Common myeloid progenitor, CD34-positive (primary cell): ENCODE results near the gene CSRP2.

Source experiments
- CTCF ChIA-PET: fragments of 350-600 bp; sonication (Branson Sonifier 250); formaldehyde crosslinking; loops from one replicate; lab custom pipeline; 2021; ENCODE audit warnings: antibody characterized with exemption; lab: Charles Lee
- POLR2A ChIA-PET: fragments of 350-600 bp; sonication (Branson Sonifier 250); formaldehyde crosslinking; loops from one replicate; lab custom pipeline; 2021; ENCODE audit warnings: antibody characterized with exemption; lab: Charles Lee
- DNase-seq, 3 donors: peaks; one replicate each; pipeline versions ENCODE4 v3.0.0 to v3.0.0-alpha.2; 2013
- H3K27ac ChIP-seq, 2 experiments: 1 replicate in 1 of 2; 2 replicates in 1 of 2; pipeline ENCODE4 v1.7.0; 2013; ENCODE audit warnings: inconsistent platforms in 2 of 2, low read length in 2 of 2, mild to moderate bottlenecking in 2 of 2, low read depth in 1 of 2, moderate library complexity in 1 of 2; ENCODE audit not compliant: severe bottlenecking in 2 of 2, insufficient read depth in 1 of 2, poor library complexity in 1 of 2
- H3K27me3 ChIP-seq, 5 experiments: replicated peaks in 2 of 5; 1 replicate in 3 of 5; 2 replicates in 2 of 5; pipeline versions ENCODE4 v1.6.1 to v1.7.0; 2013; ENCODE audit warnings: low read length in 4 of 5, mild to moderate bottlenecking in 2 of 5, moderate library complexity in 2 of 5, inconsistent platforms in 1 of 5; ENCODE audit not compliant: insufficient read depth in 5 of 5, control insufficient read depth in 4 of 5
- H3K36me3 ChIP-seq, 4 experiments: 1 replicate in 2 of 4; 2 replicates in 2 of 4; pipeline versions ENCODE4 v1.6.1 to v1.7.0; 2013; ENCODE audit warnings: low read length in 3 of 4, control low read depth in 1 of 4, mild to moderate bottlenecking in 1 of 4; ENCODE audit not compliant: control insufficient read depth in 4 of 4, insufficient read depth in 4 of 4
- H3K4me1 ChIP-seq, 4 experiments: 1 replicate in 3 of 4; 2 replicates in 1 of 4; pipeline versions ENCODE4 v1.6.1 to v1.7.1; 2013; ENCODE audit warnings: low read length in 3 of 4, mild to moderate bottlenecking in 3 of 4, control low read depth in 1 of 4, inconsistent platforms in 1 of 4, moderate library complexity in 1 of 4; ENCODE audit not compliant: control insufficient read depth in 4 of 4, insufficient read depth in 4 of 4; ENCODE audit errors: control extremely low read depth in 1 of 4
- H3K4me3 ChIP-seq, 7 experiments: 1 replicate in 4 of 7; 2 replicates in 3 of 7; pipeline versions ENCODE4 v1.5.1 to v1.7.0; 2013; ENCODE audit warnings: mild to moderate bottlenecking in 7 of 7, low read length in 6 of 7, moderate library complexity in 6 of 7, inconsistent platforms in 2 of 7, low read depth in 2 of 7, control low read depth in 1 of 7; ENCODE audit not compliant: insufficient read depth in 4 of 7, control insufficient read depth in 1 of 7; ENCODE audit errors: extremely low read depth in 1 of 7
- H3K9me3 ChIP-seq, 5 experiments: 1 replicate in 4 of 5; 2 replicates in 1 of 5; pipeline versions ENCODE4 v1.6.1 to v1.7.1; 2013; ENCODE audit warnings: low read length in 4 of 5, mild to moderate bottlenecking in 2 of 5, inconsistent platforms in 1 of 5, low read depth in 1 of 5, moderate library complexity in 1 of 5; ENCODE audit not compliant: control insufficient read depth in 4 of 5, insufficient read depth in 2 of 5; ENCODE audit errors: control extremely low read depth in 1 of 5
- WGBS: methylation state at CpG from one replicate; pipeline ENCODE4 v1.1.5; 2013; ENCODE audit not compliant: insufficient coverage; 5-methylcytosine and 5-hydroxymethylcytosine counted together

The CSRP2 gene

DNA sequence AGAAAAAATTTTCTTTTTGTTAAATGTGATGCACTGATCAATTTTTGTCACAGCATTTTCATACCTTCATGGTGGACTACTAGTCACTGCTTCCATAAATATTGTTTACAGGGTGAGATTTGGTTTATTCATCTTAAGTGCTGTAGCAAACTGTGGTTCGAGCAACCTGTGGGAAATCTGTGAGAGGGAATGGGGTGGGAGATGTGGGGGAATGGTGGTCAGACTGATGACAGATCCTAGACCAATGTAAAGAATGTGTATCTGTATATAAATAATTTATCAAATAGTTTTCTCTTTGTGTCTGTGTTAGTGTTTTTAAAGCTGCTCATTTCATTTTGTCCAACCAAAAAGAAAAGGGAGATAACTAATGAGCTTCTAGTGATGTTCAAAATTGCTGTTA lies 26.7 kb downstream of the CSRP2 start:
- POLR2A ChIA-PET, result interaction anchor here (0.6 kb wide), 1 partner anchor 23 kb away, joined by 3 read pairs; no protein-coding TSS in a partner anchor
- no peak overlapping the region for H3K4me3 ChIP-seq
- no peak overlapping the region for H3K27ac ChIP-seq
- no peak for DNase-seq
- CTCF ChIA-PET, result interaction anchor here (0.8 kb wide), 1 partner anchor 10 kb away, joined by 3 read pairs; no protein-coding TSS in a partner anchor
- H3K9me3 ChIP-seq, result peaks cover 0 to 13% (median 0%) of the 10 kb centered on the region in 5 experiments
- H3K36me3 ChIP-seq, result peaks cover 6 to 52% (median 22%) of the 10 kb centered on the region in 4 experiments
- WGBS, result 100% methylated on average over 1 of the region's 1 CpG
- no peaks in the 10 kb centered on the region for H3K4me1 ChIP-seq
- H3K27me3 ChIP-seq, result no peaks in the 10 kb centered on the region

DNA sequence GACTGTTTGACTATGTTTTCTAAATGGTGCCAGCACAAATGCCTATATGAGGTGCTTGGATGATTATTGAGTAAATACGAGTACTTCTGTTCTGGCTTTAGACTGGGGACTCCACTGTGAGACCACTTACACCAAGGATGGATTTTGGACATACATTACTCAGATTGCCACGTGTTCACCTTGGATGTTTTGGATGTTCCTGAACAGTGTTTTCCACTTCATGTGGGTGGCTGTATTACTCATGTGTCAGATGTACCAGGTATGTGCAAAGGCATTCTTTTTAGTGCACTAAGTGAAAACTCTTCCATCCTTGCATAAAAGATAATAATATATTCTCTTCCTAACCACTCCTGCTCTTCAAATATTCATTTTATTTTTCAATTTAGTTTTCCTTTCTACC lies 30.7 kb downstream of the CSRP2 start:
- peaks cover 4 to 40% (median 20%) of the 10 kb centered on the region in 4 experiments for H3K36me3 ChIP-seq
- POLR2A ChIA-PET, result no interaction called here

GRCh38 chr12:76847260-76847659 lies 31.6 kb downstream of the CSRP2 start:
- CTCF ChIA-PET, result no interaction called here
- Histone ChIP-seq H3K9me3 (no peaks in the 10 kb centered on the region), H3K27me3 (no peaks in the 10 kb centered on the region), H3K27ac (no peak overlapping the region), H3K4me1 (no peaks in the 10 kb centered on the region), H3K36me3 (peaks cover 6 to 43% (median 18%) of the 10 kb centered on the region in 4 experiments), H3K4me3 (no peak overlapping the region)
- no peak for DNase-seq
- no CpG with 5 or more reads among the region's 2 CpGs for WGBS
- POLR2A ChIA-PET, result no interaction called here

More for the DNA sequence above, 30.7 kb downstream of the CSRP2 start:
- no peak overlapping the region for H3K4me3 ChIP-seq
- no peaks in the 10 kb centered on the region for H3K4me1 ChIP-seq
- no peak for DNase-seq
- CTCF ChIA-PET, result no interaction called here
- H3K9me3 ChIP-seq, result no peaks in the 10 kb centered on the region
- no CpG with 5 or more reads among the region's 2 CpGs for WGBS
- H3K27ac ChIP-seq, result no peak overlapping the region
- no peaks in the 10 kb centered on the region for H3K27me3 ChIP-seq

- no peak overlapping the region for H3K27ac ChIP-seq
- DNase-seq, result no peak
- no CpG with 5 or more reads among the region's 3 CpGs for WGBS
- H3K36me3 ChIP-seq, result peaks cover 0 to 11% (median 11%) of the 10 kb centered on the region in 4 experiments
- no peak overlapping the region for H3K4me3 ChIP-seq
- ChIA-PET CTCF (interaction anchor here (1.1 to 1.9 kb wide), 2 partner anchors 16 to 46 kb away, joined by 3 to 4 read pairs; no protein-coding TSS in a partner anchor), POLR2A (no interaction called here)
- no peaks in the 10 kb centered on the region for H3K4me1 ChIP-seq
- H3K27me3 ChIP-seq, result no peaks in the 10 kb centered on the region
- H3K9me3 ChIP-seq, result peaks cover 2 to 11% (median 2%) of the 10 kb centered on the region in 5 experiments
Measured at GRCh38 chr12:76836633-76837032, 42.2 kb downstream of the CSRP2 start.

DNA sequence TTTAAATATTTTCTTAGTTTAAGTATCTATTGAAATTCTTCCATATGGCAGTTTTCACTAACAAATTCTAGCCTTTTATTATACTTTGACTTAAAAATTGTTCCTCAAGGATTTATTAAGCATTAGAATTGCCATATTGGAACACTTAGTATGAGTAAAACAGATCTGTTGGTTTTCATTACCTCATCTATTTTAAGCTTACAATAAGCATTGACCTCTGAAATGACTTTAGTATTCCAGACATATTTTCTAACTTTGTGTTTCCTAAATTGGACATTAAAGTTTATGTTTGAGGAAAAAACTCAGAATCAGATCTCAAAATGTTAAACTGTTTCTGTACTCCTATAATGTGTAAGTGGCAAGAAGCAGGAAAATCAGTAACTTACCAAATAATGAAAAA lies 48.4 kb downstream of the CSRP2 start:
- DNase-seq, result no peak
- Histone ChIP-seq H3K27me3 (no peaks in the 10 kb centered on the region), H3K9me3 (peaks cover 2 to 13% (median 3%) of the 10 kb centered on the region in 5 experiments), H3K4me1 (no peaks in the 10 kb centered on the region), H3K36me3 (peaks cover 10 to 35% (median 19%) of the 10 kb centered on the region in 4 experiments), H3K27ac (no peak overlapping the region), H3K4me3 (no peak overlapping the region)
- CTCF ChIA-PET, result interaction anchor here (1.5 kb wide), 1 partner anchor 10 kb away, joined by 4 read pairs; no protein-coding TSS in a partner anchor
- POLR2A ChIA-PET, result no interaction called here

GRCh38 chr12:76820888-76821482 lies 57.8 kb downstream of the CSRP2 start:
- POLR2A ChIA-PET, result interaction anchor here (0.6 kb wide), 1 partner anchor 60 kb away, joined by 3 read pairs; no protein-coding TSS in a partner anchor

DNA sequence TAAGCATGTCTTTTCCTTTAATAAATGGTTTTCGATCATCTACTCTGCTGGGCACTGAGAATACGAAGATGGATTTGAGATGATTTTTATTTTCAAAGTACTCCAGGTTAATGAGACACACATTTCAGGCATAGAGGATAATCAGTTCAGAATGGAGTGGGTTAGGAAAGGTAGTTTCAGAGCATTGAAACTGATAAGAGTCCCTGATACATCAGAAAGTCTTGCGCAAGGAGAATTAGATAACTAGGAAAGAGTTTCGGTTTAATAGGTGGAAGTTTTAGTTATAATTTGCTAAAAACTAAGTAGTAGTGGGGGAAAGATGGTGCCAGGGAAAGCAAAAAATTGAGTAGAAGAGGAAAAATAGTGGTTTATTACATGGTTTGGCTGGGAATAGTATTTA lies 64.8 kb downstream of the CSRP2 start:
- H3K27ac ChIP-seq, result no peak overlapping the region
- no peaks in the 10 kb centered on the region for H3K9me3 ChIP-seq
- H3K4me3 ChIP-seq, result no peak overlapping the region
- H3K4me1 ChIP-seq, result no peaks in the 10 kb centered on the region
- ChIA-PET POLR2A (no interaction called here), CTCF (no interaction called here)
- peaks cover 2 to 27% (median 16%) of the 10 kb centered on the region in 4 experiments for H3K36me3 ChIP-seq
- H3K27me3 ChIP-seq, result no peaks in the 10 kb centered on the region
- DNase-seq, result no peak
- 100% methylated on average over 3 of the region's 4 CpGs for WGBS

More at GRCh38 chr12:76820888-76821482, 57.8 kb downstream of the CSRP2 start:
- WGBS, result no CpG with 5 or more reads among the region's 2 CpGs
- Histone ChIP-seq H3K27ac (no peak overlapping the region), H3K36me3 (peaks cover 2 to 14% (median 11%) of the 10 kb centered on the region in 4 experiments), H3K4me1 (no peaks in the 10 kb centered on the region), H3K27me3 (no peaks in the 10 kb centered on the region), H3K4me3 (no peak overlapping the region), H3K9me3 (no peaks in the 10 kb centered on the region)
- CTCF ChIA-PET, result interaction anchor here (1.0 to 2.9 kb wide), 7 partner anchors 10 to 199 kb away, joined by 3 to 11 read pairs (median 4); no protein-coding TSS in a partner anchor
- DNase-seq, result peak in 1 of 3 donors; percentile 10
